Endothelial cell of umbilical vein (primary cell): ENCODE data around the gene LANCL1. TPM values are rescaled to one million over a fixed set of nuclear protein-coding genes. Genes with fewer than 3 reads are reported as not detected.

Experiments
- BruUV-seq: library from RNA; stranded (reverse); fragments of 400-500 nt; replicated peaks from 2 replicates; lab custom pipeline; 2021; lab: Mats Ljungman, UMichigan
- CTCF ChIA-PET: fragments of 300-600, 350-600 bp; sonication (Branson Sonifier 250); formaldehyde crosslinking; loops from one replicate; lab custom pipeline; 2021; ENCODE audit warnings: antibody characterized with exemption, inconsistent platforms; lab: Charles Lee
- POLR2A ChIA-PET: fragments of 300-600, 350-600 bp; sonication (Branson Sonifier 250); formaldehyde crosslinking; loops from one replicate; lab custom pipeline; 2021; ENCODE audit warnings: antibody characterized with exemption, inconsistent platforms; lab: Charles Lee
- DNase-seq: peaks from one replicate; pipeline ENCODE4 v3.0.0-alpha.2; 2011; ENCODE audit warnings: low read depth, low spot score
- FAIRE-seq: peaks from 2 replicates; lab custom pipeline; 2011; peaks lifted over from hg19 to GRCh38; lab: Jason Lieb, UNC
- H2AFZ ChIP-seq: 2 replicates; pipeline ENCODE4 v1.6.0; 2012; ENCODE audit warnings: low read depth, low read length, control low read depth, inconsistent platforms
- H3K27ac ChIP-seq: 2 replicates; pipeline ENCODE4 v1.5.1; 2011; ENCODE audit warnings: low read depth, mild to moderate bottlenecking, control low read depth, low read length, moderate library complexity; ENCODE audit not compliant: insufficient read depth
- H3K27me3 ChIP-seq, 2 experiments: 2 replicates each; pipeline versions ENCODE4 v1.6.0 to v1.6.1; 2011; ENCODE audit warnings: low read length in 2 of 2, mixed read lengths in 1 of 2; ENCODE audit not compliant: control insufficient read depth in 2 of 2, insufficient read depth in 2 of 2
- H3K36me3 ChIP-seq, 2 experiments: 2 replicates in 1 of 2; 3 replicates in 1 of 2; pipeline ENCODE4 v1.5.1; 2011; ENCODE audit warnings: low read length in 2 of 2, mild to moderate bottlenecking in 1 of 2, moderate library complexity in 1 of 2; ENCODE audit not compliant: control insufficient read depth in 2 of 2, insufficient read depth in 2 of 2; ENCODE audit errors: extremely low read depth in 1 of 2
- H3K4me1 ChIP-seq: 3 replicates; pipeline ENCODE4 v1.5.1; 2011; ENCODE audit warnings: mild to moderate bottlenecking, low read length; ENCODE audit not compliant: control insufficient read depth, insufficient read depth; ENCODE audit errors: extremely low read depth
- H3K4me2 ChIP-seq: 2 replicates; pipeline ENCODE4 v1.6.1; 2011; ENCODE audit warnings: low read length, control low read depth, mixed read lengths; ENCODE audit not compliant: insufficient read depth
- H3K4me3 ChIP-seq, 3 experiments: fragments of 200-600 bp in 1 of 3; sonication (generic), shearing (Covaris generic) in 1 of 3; replicated peaks in 1 of 3; 2 replicates each; pipeline ENCODE4 v1.5.1; 2011 to 2016; ENCODE audit warnings: control low read depth in 3 of 3, low read length in 3 of 3, mild to moderate bottlenecking in 2 of 3, inconsistent platforms in 1 of 3, low read depth in 1 of 3, moderate library complexity in 1 of 3; ENCODE audit not compliant: insufficient read depth in 1 of 3
- H3K79me2 ChIP-seq: 2 replicates; pipeline ENCODE4 v1.6.0; 2012; ENCODE audit warnings: low read length, inconsistent platforms; ENCODE audit not compliant: control insufficient read depth, insufficient read depth
- H3K9ac ChIP-seq: replicated peaks from 2 replicates; pipeline ENCODE3; 2011; ENCODE audit warnings: low read length, control low read depth; ENCODE audit not compliant: insufficient read depth; ENCODE audit errors: extremely low read depth
- H3K9me1 ChIP-seq: replicated peaks from 3 replicates; pipeline ENCODE4 v1.6.0; 2011; ENCODE audit warnings: mild to moderate bottlenecking, low read length; ENCODE audit not compliant: control insufficient read depth, insufficient read depth; ENCODE audit errors: extremely low read depth
- H3K9me3 ChIP-seq: replicated peaks from 2 replicates; pipeline ENCODE4 v1.5.1; 2012; ENCODE audit warnings: low read length, inconsistent platforms; ENCODE audit not compliant: control insufficient read depth, insufficient read depth
- H4K20me1 ChIP-seq: replicated peaks from 2 replicates; pipeline ENCODE3; 2011; ENCODE audit warnings: mild to moderate bottlenecking, low read length; ENCODE audit not compliant: control insufficient read depth, insufficient read depth; ENCODE audit errors: extremely low read depth
- EZH2 ChIP-seq: IDR thresholded peaks from 2 replicates; pipeline ENCODE4 v1.6.1; 2012; ENCODE audit warnings: borderline replicate concordance, low read depth, mild to moderate bottlenecking, moderate library complexity, low read length, inconsistent platforms; ENCODE audit not compliant: severe bottlenecking
- FOS ChIP-seq: IDR thresholded peaks from 2 replicates; pipeline ENCODE4 v1.6.1; 2011; ENCODE audit warnings: mild to moderate bottlenecking, low read length, moderate library complexity, borderline replicate concordance; ENCODE audit not compliant: insufficient read depth
- JUN ChIP-seq: IDR thresholded peaks from 2 replicates; pipeline ENCODE4 v1.6.1; 2011; ENCODE audit warnings: borderline replicate concordance, low read depth; ENCODE audit not compliant: insufficient read length, insufficient read depth
- MYC ChIP-seq: IDR thresholded peaks from one replicate; pipeline ENCODE4 v1.6.1; 2011; ENCODE audit warnings: mild to moderate bottlenecking, low read depth, low read length
- POLR2A ChIP-seq: IDR thresholded peaks from 2 replicates; pipeline ENCODE4 v1.6.1; 2012; ENCODE audit warnings: low read depth, mild to moderate bottlenecking, control low read depth, low read length
- POLR2AphosphoS5 ChIP-seq: IDR thresholded peaks from 2 replicates; pipeline ENCODE4 v1.6.1; 2012; ENCODE audit warnings: low read depth, mild to moderate bottlenecking, control low read depth, low read length, moderate library complexity; ENCODE audit not compliant: insufficient read depth
- dilution Hi-C: fragments of 300-500 bp; cut with MboI; formaldehyde crosslinking; loops from one replicate; pipeline ENCODE4 v1.15.0; 2019; ENCODE audit warnings: low sequenced_read_pairs; ENCODE audit not compliant: extremely low pct_ligation_motif_present
- intact Hi-C: fragments of 100-400 bp; cut with micrococcal nuclease; formaldehyde crosslinking; loops from one replicate; pipeline ENCODE4 v1.10.0; 2022
- polyA plus RNA-seq, 4 experiments: library from polyadenylated mRNA; depleted of rRNA in 3 of 4; stranded (reverse) in 3 of 4; unstranded in 1 of 4; fragments of >200 nt; gene quantifications; 2 replicates each; pipeline versions ENCODE4 v1.2.1 to v1.2.3, GENCODE V29; 2011 to 2012; ENCODE audit warnings: missing spikeins in 1 of 4
- total RNA-seq: library from RNA; stranded (reverse); gene quantifications from 2 replicates; pipeline ENCODE4 v1.2.3, GENCODE V29; 2021
- TF ChIP-seq, protein P1 (sequence below), 2 donors: IDR thresholded peaks; 1 replicate in 1 of 2; 2 replicates in 1 of 2; pipeline ENCODE4 v1.5.1; 2011; ENCODE audit warnings: low read length in 2 of 2, mild to moderate bottlenecking in 2 of 2, moderate library complexity in 2 of 2, control low read depth in 1 of 2, inconsistent platforms in 1 of 2, low read depth in 1 of 2; ENCODE audit not compliant: insufficient read depth in 1 of 2; ENCODE audit errors: extremely low read depth in 1 of 2
- TF ChIP-seq, protein P2 (sequence below): IDR thresholded peaks from 2 replicates; pipeline ENCODE4 v1.6.1; 2011; ENCODE audit not compliant: insufficient read depth, insufficient read length

The LANCL1 gene
- total and polyA plus RNA-seq, 2 donors (not counting 3 experiments of a cell fraction or from before 2014, with no cell fraction given), result 22.9 to 24.2 TPM

DNA sequence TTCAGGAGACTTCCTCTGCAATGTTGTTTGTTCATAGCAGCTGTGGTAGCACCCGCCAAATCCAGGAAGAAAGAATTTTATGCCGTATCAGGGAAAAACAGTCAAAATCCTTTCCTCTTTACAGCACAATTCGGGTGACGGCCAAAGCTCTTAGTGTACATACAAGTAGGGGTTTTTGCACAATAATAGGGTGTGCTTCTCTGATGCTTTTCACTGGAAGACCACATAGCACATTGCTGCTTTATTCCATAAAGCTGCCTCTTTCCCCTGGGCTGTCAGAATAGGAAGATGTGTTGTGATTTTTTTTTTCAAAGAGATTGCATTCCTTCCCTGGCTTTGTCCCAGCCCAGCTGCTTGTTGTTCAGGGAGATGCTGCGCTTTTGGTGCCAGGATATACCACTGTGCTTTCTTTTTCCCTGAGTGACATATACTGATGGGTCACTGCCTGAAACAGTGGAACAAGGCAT is 27.2 kb upstream of the LANCL1 start:
- Histone ChIP-seq H3K27ac (no peak overlapping the region), H3K36me3 (no peaks in the 10 kb centered on the region), H3K4me3 (no peak overlapping the region), H3K9me1 (no peaks in the 10 kb centered on the region), H2AFZ (no peak overlapping the region), H4K20me1 (no peaks in the 10 kb centered on the region), H3K4me1 (no peaks in the 10 kb centered on the region), H3K4me2 (peak overlapping the region; percentile 10), H3K27me3 (peaks cover 0 to 8% of the 10 kb centered on the region in 2 experiments), H3K79me2 (no peaks in the 10 kb centered on the region), H3K9ac (no peak overlapping the region), H3K9me3 (no peaks in the 10 kb centered on the region)
- CTCF ChIA-PET, result interaction anchor here (1.1 to 2.8 kb wide), 26 partner anchors 8 to 887 kb away, joined by 3 to 26 read pairs (median 4); partner anchors contain the start of gene CPS1
- POLR2A ChIA-PET, result no interaction called here
- dilution Hi-C loops, result no loop called here
- no TSS peak for BruUV-seq
- TF ChIP-seq MYC (no peak), POLR2AphosphoS5 (no peak), EZH2 (peak; percentile 52), JUN (no peak), POLR2A (no peak), FOS (no peak)
- TF ChIP-seq, protein P1, sequence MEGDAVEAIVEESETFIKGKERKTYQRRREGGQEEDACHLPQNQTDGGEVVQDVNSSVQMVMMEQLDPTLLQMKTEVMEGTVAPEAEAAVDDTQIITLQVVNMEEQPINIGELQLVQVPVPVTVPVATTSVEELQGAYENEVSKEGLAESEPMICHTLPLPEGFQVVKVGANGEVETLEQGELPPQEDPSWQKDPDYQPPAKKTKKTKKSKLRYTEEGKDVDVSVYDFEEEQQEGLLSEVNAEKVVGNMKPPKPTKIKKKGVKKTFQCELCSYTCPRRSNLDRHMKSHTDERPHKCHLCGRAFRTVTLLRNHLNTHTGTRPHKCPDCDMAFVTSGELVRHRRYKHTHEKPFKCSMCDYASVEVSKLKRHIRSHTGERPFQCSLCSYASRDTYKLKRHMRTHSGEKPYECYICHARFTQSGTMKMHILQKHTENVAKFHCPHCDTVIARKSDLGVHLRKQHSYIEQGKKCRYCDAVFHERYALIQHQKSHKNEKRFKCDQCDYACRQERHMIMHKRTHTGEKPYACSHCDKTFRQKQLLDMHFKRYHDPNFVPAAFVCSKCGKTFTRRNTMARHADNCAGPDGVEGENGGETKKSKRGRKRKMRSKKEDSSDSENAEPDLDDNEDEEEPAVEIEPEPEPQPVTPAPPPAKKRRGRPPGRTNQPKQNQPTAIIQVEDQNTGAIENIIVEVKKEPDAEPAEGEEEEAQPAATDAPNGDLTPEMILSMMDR (IDR thresholded peaks at IDR 0.05; ENCODE audit: extremely low read depth in 1 of 2, insufficient read depth in 1 of 2, low read depth in 1 of 2, low read length in 2 of 2), result no peak
- TF ChIP-seq, protein P2, sequence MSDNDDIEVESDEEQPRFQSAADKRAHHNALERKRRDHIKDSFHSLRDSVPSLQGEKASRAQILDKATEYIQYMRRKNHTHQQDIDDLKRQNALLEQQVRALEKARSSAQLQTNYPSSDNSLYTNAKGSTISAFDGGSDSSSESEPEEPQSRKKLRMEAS, result no peak
- peak; percentile 46 for DNase-seq
- intact Hi-C loops, result loop anchor here (5.0 kb wide), 2 partner anchors 534 to 654 kb away; no protein-coding TSS in a partner anchor
- no peak for FAIRE-seq
